Renal pelvis (tissue), 12 donors: ENCODE measurements around the gene CCDC197. TPM values are rescaled to one million over a fixed set of nuclear protein-coding genes. Genes with fewer than 3 reads are reported as not detected.

ENCODE experiments used
- DNase-seq: peaks from one replicate; pipeline ENCODE4 v3.0.0-alpha.2; 2013
- long read RNA-seq, 16 experiments: transcript quantifications; one replicate each; lab custom pipeline, GENCODE V29; 2026
- polyA plus RNA-seq, 3 donors: library from polyadenylated mRNA; unstranded; fragments of 120-200 nt; gene quantifications; one replicate each; pipeline ENCODE4 v1.2.1, GENCODE V29; 2013; ENCODE audit not compliant: insufficient read length in 3 of 3

CCDC197 gene
- not detected for polyA plus RNA-seq
- long read RNA-seq, donor 1: 0 reads
- long read RNA-seq, donor 2: 0 reads
- long read RNA-seq, donor 3: 0 reads
- long read RNA-seq, donor 4: 0 reads
- long read RNA-seq, donor 5: 0 reads
- long read RNA-seq, donor 6: 0 reads
- long read RNA-seq, donor 7: 0 reads
- long read RNA-seq, donor 8: 0 reads
- long read RNA-seq, donor 9: 0 reads
- long read RNA-seq, donor 10: 0 reads
- long read RNA-seq, donor 11: 0 reads
- long read RNA-seq, donor 12: 0 reads
- long read RNA-seq, donor 13: 0 reads
- long read RNA-seq, donor 14: 0 reads
- long read RNA-seq, donor 15: 0 reads
- long read RNA-seq, donor 16: 0 reads

DNA sequence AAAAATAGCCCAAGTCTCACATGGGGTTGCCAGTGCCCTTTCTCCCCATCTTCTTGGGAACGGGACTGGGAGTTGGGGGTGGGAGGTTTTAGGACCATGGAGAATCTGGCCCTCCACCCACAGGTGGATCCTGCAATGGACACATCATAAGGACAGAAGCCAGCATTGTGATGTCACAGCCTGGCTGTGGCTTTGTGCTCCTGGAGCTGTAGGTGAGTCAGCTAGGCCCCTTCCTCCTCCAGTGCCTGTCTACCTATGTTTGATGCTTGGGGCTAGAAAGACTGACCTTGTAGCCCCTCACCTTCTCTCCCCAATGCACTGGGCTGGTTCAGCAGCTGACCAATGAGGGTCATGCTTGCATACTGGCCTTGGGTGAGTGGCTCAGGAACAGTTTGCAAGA lies at the start of gene CCDC197:
TSS of gene CCDC197 (plus strand) at position 220 of the 400 bp plus-strand sequence. CDS start 831 bp downstream, outside the sequence.
- no peak for DNase-seq

DNA sequence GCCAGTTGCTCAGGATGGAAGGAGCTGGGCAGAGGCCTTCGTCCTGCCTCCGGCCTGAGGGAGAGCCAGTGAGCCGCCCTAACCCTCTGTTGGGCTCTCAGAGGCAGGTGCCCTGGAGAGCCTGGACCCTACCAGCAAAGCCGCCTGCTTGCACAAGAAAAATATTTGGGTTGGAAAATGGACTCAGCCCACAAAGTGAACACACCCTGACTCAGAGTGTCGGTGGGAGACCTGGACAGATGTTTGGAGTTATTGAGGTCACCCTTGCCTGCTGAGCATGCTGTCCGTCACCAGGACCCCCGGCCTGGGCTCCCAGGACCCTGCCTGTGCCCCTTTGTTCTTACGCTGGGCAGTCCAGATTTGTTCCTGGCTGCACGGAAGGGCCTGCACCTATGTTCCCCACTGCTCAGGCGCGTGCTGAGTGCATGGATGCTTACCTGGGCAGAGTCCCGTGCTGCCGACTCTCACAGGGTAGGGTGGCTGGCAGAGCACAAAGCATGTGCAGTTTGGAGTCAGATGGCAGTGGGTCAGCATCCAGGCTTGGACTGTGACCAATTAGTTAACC lies 47.5 kb upstream of the CCDC197 start:
- no peak for DNase-seq

DNA sequence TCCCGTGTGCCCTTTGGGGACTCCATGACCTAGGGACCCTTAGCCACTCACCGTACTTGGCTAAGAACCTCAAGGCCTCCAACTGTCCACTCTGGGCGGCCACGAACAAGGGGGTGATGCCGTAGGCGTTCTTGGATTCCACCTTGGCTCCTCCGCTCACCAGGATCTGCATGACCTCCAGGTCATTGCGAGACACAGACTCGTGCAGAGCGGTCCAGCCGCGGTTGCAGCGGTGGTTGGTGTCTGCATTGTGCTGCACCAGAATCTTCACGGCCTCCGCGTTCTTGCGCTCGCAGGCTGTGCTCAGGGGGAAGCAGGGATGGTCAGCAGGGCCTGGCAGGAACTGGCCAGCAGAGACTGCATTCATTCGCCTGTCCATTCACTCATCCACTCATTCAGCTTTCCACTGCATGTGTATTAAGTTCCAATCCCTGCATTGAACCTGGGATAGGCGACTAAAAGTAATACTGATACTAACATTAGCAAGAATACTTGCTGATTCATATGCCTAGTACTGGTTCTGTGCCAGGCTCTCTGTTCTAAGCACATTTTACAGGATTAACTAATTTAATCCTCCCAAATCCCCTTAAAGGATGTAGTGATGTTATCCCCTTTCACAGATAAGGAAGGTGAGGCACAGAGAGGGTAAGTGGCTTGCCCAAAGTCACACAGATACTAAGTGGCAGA lies 46.0 kb upstream of the CCDC197 start:
- no peak for DNase-seq

DNA sequence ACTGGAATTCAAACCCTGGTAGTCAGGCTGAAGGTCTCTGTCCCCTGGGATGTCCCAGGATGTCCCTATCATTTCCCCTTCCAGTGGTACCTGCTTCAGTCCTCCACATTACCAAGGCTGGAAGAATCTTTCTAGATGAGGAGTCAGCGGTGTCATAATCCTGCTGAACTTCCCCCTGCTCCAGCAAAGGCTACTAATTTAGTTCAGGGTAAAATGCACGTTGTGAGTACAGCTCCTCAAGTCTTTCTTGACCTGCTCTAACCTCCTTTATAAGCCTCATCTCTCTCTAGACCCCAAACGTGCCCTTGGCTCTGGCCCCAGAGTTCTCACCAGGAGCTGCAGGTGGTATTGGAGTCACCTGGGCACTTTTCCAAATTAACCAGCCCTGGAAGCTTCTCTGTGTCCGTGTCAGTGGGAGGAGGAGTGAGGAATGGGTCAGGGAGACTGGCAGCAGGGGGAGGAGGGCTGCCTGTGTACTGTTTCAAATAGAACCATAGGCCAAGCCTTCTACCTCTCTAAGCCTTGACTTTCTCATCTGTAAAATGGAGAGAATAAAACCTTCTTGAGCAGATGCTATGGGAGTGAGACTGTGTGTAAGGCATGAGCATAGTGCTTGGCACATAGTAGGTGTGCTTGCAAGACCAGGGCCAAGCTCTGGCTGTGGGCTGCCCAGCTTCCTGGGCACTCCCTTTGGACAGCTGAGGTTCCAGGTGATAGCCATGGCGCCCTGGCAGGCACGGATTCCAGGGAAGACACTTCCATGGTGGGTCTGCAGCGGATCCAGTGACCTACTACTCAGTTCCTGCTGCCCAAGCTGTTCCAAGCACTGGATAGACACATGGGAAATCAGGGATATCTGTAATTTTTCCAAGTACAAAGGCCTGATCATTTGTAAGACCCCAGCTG lies 45.2 kb upstream of the CCDC197 start:
- no peak for DNase-seq

DNA sequence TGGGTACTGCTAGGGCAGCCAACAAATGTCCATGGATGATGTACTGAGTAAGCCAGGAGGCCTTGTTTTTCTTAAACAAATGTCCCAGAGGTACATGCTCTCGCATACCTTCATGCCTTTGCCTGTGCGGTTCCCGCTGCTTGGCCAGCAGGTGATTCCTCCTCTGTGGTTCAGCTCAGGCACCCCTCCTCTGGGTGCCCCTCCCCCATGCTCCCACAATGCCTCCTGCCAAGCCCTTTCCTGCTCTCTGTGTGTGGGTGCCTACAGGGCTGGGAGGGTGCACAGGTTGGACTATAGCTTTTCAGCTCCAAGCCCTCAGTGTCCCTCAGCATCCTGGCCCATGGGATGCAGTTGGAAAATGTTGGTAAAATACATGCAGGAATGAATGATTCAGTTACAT lies 44.3 kb upstream of the CCDC197 start:
- DNase-seq: no peak

DNA sequence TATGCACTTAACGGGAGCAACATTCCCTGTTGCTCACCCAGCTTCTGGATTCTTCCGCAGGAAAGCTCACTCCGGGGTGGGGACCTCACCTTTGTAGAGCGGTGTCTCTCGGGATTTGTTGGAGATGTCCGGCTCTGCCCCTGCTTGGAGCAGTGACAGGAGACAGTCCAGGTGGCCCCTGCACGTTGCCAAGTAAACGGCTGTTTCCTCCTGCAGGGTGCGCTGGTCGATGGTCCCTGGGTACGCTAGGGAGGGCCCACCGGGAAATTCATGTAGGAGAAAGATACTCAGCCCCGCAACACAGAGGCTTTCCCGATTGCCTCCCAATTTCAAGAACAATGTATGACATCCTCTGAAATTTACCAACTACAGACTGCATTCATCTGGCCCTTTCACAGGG lies 43.8 kb upstream of the CCDC197 start:
- DNase-seq: no peak

DNA sequence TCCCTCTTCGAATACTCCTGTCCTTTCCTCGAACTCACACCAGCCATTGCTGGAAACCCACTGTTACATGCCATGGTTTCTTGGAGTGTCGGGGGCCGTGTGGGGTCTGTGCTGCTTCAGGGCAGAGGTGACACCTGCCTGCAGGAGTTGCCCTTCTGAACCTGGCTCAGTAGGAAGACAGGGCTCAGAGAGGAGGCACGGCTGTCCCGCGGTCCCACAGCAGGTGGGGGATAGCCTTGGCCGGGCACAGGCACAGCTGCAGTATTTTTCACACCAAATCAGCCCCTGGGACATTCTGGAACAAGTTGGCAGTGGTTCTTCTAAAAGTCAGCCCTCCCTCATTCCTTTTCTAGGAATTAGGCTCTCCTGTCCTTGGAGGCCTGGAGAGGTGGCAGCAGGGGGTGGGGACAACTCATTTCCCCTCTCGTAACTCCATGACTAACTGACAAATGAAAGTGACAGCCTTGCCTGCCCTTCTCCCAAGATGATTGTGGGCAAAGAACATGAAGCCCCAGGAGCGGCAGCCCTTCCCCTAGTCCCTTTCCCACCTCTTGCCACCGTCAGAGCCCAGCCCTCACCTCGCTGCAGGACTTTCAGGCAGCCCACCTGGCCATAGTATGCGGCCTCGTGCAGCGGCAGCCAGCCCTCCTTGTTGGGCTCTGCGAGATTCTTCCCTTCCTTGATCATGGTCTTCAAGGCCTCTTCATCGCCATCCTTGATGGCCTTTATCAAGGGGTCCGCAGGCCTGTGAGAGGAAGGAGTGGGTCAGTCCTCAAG lies 43.2 kb upstream of the CCDC197 start:
- no peak for DNase-seq

DNA sequence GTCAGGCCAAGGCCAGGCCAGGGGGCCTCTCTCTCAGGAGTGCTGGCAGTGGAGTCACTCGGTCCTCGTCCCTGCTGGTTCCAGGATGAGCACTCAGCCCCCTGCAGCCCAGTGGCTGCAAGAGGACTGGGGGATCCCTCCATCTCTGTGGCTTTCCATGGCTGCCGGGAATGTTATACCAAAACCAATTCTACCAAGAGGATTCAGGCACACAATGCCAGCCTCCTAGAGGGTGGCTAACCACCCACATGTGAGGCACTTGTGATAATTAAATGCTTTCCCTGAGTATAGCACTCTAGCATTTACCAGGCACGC lies 42.6 kb upstream of the CCDC197 start:
- no peak for DNase-seq

DNA sequence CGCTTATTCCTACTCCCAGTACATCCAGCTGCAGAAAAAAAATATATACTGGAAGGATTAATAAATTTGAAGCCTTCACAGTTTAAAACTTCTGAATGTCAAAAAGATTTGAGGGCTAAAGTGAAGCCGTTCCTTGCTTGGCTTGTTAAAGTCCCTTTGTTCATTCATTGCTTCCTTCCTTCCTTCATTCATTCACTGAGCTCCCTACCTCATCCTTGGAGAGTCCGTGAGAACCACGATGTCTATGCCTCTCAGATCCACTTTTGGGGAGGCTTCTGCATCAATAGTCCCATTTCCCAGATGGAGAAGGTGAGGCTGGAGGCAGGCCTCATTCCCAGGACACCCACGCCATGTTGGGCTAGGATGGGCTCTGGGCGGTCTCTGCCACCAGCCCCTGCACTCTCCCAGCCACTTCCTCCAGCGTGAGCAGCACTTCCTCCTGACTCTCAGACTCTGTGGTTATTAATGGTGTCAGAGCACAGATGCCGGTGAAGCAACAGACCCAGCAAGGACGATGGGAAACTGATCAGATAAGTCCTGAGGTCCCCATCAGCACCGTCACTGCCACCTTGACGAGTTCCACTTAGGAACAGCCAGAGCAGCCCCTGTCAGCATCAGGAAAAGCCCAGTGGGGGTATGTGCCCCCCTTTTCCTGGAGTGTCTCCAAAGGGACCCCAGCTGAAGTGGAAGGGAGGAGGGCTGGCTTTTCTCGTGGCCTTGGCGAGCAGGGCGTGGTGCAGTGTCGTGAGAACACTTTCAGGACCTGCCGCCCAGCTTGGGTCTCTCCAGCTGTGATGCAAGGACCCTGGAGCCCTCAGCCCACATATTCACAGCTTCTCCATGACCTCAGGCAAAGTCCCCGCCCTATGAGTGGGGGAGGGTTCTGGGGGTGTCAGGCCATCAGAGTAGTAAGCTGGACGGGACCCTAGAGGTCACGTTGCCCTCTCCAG lies 41.9 kb upstream of the CCDC197 start:
- DNase-seq: no peak

DNA sequence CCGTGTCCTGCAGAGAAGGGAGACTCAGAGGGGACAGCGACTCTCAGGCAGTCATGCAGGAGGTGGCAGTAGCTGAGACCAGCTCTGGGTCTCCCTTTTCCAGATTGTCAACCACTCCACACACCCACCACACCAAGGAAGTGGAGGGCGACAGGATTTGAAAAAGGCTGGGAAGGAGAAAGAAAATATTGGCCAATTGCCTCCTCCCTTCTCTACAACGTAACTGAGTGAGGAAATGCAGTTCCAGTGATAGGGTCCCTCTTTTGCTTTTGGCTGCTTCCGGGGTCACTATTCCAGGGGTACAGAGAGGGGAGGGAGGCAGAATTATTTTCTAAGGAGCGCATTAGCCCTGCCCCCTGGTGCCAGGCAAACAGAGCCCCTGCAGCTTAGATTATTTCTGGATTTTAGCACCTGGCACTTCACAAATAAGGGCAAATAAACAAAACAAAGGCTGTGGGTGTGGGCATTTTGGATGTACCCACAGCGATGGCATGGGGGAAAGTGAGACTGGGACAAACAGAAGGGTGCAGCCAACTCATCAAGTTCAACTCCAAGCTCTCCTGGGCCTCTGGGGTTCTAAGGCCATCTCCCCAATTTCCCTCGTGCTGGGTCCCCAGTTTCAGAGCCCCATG lies 41.1 kb upstream of the CCDC197 start:
- no peak for DNase-seq

DNA sequence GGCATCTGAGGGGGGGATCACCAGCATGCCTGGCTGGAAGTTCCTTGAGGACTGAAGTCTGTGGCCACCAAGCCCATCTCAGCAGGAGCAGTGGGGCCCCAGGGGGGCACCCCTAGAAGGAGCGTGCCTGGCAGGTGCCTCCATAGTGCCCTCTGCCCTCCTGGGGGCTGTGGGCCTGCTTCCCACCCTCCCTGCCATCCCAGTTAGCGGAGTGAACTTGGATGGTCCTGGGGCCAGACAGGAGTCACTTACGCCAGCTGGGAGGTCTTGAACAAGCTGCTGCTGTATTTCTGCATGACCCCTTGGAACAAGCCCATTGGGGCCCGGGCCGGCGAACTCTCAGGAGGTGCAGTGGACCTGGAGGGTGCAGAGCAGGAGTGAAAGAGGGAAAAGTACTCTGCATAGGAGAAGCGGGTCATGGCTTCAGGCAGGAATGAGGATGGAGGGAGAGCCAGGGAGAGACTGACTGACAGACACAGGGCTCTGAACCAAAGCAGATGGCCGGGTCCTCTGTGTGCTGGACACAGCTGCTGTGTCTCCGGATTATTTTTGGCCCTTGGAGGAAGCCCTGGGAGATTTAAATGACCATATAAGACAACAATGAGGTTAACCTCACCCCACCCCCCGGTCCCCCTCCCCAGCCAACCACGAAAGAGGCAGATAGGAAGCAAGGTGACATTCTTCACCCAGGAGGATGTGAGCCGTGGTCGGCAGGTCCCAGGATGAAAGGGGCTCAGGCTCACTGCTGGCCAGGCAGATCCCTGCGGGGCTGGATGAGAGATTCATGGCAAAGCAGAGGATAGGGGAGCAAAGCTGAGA lies 40.4 kb upstream of the CCDC197 start:
- DNase-seq: no peak

DNA sequence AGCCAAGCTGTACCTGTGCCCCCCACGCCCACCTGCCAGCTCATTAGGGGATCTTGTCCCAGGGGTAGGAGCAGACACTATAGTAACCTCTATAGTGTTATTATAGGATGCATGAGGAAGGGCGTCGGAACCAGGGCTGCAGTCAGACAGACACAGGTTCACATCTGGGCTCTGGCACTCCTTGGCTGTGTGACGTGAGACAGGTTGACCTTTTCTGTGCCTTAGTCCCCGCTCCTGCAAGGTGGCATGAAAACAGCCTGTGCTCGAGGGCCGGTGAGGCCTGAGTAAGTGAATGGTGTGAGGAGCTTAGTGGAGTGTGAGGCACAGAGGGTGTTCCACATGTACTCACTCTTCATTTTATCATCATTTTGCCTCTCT lies 39.8 kb upstream of the CCDC197 start:
- no peak for DNase-seq

DNA sequence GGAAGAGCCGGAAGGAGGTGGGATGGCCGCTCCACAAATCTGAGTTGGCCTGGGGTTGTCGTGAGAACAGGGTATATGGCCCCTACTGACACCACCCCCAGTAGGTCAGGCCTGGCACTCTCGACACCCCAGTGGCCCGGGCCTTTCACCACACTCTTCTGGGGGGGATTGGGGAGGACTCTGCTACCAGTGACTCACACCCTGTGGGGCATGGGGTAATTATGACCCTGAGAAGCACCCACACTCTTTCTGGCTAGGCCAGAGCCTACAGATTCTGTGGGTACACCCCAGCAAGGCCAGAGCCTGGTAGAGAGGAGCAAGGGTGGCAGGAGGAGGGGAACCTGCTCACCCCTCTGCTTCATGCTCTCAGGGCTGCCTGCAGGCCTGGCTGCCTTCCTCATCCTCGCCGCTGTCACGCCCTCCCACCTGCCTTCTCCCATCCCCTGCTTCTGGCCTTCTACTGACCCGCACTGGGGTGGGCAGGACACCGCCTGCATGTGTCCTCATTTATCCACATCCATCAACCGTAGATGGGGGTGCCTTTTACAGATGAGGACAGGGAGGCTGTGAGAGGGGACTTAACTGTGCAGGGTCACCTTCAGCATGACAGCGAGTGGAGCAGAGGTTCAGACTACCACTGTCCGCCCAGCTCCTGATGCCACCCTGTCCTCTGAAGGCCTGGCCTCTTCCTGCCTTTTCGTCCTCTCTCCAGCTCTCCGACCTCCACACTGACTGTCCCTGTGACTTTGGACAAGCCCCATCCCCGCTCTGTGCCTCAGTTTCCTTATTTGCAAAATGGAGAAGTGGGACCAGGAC lies 39.1 kb upstream of the CCDC197 start:
- DNase-seq: no peak

DNA sequence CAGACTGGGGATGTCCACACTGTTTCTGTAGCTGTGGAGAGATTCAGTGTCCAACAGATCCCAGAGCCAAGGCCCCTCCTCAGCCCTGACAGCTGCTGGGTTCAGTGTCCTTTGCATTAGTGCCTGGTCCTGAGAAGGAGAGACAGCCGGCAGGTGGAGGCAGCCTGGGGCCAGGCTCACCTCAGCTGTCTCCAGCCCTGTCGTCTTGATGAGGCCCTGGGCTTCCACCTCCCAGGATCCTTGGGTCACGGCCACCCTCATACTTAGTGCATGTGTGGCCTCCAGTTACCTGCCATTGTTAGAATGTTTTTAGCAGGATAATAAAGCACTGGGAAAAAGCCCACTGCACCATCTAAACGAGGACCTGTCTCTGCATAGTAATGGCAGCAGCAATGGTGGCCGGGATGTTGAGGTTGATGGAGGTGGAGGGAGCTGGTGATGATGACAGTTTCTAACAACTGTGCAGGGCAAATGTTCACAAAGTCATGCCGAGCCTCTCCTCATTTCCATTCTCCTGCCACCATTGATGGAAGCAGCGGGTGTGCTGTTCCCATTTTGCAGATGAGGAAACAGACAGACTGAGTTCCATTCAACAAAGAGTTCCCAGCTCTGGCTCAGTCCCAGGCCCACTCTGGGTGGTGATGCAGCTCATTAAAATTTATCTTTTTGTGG lies 38.4 kb upstream of the CCDC197 start:
- DNase-seq: no peak

DNA sequence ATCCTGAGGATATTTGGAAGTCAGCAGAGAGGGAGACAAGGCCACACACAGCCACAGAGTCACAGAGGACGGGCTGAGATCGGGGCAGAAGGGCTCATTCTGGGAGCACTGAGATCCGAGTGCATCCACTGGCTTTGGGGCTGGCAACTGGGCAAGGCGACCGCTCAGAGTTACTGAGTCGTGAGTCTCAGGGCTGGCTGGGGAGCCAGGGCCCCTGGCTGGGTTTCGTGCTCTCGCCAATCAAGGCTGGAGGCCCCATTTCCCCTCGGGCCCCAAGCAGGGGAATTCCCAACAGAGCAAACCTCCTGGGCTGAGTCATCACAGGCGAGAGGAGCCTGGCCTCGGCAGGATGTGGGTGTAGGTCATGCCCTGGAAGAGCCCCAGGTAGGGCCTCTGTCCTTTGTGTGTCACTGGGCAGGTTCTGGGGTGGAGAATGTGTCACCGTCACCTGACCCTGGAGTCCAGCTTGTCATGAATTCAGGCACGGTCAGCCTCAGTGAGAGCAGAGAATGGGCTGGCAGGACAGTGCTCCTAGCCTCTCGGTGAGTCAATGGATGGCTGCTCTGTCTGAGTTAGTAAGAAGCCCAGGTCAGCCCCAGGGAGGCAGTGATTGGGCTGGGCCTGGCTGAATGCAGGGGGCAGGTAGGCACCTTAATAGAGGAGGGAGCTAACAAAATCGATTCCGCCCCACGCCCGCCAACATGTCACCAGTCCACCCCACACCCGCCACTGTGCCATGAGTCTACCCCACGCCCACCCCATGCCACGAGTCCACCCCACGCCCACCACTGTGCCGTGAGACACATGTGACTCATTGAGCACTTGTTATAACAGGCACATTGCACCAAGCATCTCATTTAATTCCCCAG lies 37.6 kb upstream of the CCDC197 start:
- DNase-seq: no peak

DNA sequence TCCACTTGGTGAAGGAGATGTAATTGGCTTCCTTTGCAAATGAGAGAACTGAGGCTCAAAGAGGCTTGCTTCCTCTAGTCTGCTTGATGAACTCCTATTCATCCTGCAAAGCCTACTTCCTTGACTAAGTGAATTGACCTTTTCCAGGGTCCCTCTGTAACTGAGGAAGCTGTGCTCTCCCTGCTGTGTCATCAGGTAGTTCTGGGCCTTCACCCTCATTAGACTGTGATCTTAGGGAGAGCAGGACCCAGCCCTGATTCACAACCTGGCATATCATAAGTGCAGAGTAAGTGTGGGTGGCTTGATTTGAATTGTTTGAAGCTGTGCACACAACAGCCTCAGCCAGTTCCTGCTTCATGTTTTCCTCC lies 37.0 kb upstream of the CCDC197 start:
- no peak for DNase-seq
